RCC 7860 (cell line): Measurements from ENCODE around the gene MRPL9.

ENCODE experiments used
- DNase-seq: peaks from one replicate; pipeline ENCODE4 v3.0.0-alpha.2; 2015; ENCODE audit warnings: low spot score
- FAIRE-seq: peaks from 2 replicates; lab custom pipeline; 2012; peaks lifted over from hg19 to GRCh38; lab: Jason Lieb, UNC

MRPL9 gene

DNA sequence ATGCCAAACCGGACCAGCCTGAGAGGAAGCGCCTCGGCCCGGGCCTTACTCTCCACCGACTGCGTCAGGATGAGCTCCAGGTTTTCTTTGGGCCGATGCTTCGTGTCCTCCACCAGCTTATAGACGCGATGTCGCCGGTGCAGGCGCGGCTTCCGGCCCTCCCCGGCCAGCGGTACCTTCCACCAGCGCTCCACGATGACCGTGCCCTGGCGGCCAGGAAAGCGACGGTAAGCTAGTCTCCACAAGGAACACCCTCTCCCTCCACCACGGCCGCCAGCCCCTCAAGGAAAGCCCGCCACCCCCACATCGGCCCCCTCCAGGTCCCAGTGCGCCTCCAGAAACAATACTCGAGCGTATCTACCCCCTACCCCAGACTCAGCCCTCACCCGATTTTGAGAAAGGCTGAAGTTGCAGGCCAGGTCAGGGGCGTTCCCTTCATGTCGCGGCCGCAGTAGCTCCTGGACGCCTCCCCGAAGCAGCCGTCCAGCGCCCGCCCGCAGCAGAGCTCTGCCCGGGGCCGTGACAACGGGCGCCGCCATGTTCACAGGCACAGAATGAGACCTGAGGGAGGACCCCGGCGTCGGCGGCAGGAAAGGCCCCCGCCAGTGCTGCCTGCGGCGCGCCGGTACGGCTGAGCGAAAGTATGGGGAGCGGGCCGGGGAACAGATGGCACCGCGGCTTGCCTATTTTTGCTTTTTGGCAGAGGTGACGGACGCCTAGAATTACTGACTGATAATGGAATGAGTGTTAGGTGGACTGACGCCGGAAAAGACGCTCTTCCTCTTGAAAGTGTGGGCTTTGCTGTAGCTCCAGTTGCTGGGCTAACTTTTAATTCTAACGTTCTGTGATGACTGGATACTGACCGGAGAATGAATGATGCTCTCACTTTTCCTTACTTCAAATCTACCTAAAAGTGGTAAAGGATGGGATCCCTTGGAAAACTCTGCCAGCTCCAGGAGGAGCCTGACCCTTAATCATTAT, at the start of gene MRPL9:
MRPL9 (minus strand) TSS at position 556 of the 981 bp plus-strand sequence; CDS start at position 539, 17 bp downstream.
- peak; percentile 64 for DNase-seq
- no peak for FAIRE-seq

DNA sequence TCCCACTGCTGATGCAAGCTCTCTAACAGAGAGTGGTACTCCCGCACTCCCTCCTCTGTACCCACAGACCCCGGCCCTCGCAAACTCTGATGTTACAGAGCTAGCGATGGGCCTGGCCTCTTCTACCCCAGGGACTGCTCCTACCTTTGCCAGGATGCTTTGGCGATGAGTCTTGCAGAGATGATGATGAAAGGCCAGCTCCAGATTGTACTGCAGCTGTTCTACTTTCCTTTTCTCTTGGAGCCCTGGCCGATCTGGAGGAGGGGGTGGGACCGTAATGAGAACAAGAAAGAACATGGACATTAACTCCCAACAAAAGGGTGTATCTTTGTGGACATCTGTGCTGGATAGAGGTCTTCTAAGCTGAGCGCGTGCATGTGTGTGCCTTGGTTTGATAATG, 47.9 kb upstream of the MRPL9 start:
- DNase-seq, result no peak
- no peak for FAIRE-seq

DNA sequence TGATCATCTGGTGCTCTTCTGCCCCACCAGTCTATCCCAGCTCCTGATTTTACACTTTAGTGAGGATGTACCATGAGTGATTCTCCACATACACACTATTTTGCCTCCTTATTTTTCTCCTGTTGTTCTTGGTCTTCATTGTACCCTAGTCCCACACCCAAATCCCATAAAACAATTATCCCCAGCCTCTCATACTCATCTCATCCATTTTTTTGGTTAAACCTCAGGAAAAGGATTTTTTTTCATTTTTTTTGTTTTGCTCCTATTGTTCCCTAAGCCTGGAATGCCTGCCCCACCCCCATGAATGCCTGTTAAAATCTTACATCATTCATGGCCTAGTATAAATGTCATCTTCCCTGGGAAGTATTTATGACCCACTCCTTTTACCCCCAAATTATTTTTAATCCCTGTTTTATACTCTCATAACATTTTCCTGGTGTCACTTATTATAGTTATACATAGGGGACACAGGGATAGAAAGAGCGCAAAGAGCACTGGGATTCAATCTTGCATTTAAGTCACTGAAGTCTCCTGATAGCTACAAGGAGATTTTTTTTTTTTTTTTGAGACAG, 46.8 kb upstream of the MRPL9 start:
- no peak for FAIRE-seq

DNA sequence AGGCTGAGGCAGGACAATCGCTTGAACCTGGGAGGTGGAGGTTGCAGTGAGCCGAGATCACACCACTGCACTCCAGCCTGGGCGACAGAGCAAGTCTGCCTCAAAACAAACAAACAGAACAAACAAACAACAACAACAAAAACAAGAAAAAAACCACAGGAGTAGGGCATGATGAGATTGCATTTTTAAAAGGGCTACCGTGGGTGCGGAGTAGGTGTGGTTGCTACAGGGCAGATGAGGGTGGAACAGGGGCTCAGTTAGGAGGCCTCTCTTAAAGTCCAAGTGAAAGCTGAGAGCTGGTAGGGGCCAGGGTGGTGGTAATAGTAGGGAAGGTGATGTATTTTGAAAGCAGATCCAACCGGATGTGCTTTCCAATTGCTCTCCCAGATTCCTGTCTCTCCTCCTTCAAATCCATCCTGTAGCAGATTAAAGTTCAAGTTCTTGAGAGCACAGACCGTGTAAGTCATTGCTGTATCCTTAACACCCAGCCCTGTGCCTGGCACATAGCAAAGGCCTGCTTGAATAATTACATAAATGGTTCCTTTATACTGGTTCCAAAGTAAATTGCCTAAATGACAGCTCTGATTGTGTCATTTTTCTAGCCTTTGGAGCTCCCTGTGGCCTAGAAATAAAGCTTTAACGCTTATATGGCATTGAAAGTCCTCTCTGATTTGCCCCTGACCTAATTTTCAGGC, 46.1 kb upstream of the MRPL9 start:
- DNase-seq, result no peak
- FAIRE-seq, result no peak

More for the DNA sequence above, 46.8 kb upstream of the MRPL9 start:
- DNase-seq, result no peak

DNA sequence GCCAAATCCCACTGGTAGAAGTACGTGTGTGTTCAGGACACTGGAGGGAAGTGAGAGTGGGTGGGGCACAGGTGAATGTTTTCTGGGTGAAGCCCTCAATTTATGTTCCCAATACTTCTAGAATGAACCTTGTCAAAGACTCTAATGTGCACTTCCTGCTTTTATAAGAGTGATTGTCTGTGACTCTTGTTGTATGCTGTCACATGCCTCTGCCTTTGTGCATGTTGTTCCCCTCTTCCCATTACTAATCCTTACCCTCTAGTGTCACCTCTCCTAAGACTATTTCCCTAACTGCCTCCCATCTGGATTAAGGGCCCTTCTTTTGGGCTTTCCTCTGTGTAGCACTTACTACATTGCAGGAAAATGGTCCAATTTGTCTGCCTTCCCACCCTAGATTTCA, 44.5 kb upstream of the MRPL9 start:
- FAIRE-seq (no peak), DNase-seq (no peak)

DNA sequence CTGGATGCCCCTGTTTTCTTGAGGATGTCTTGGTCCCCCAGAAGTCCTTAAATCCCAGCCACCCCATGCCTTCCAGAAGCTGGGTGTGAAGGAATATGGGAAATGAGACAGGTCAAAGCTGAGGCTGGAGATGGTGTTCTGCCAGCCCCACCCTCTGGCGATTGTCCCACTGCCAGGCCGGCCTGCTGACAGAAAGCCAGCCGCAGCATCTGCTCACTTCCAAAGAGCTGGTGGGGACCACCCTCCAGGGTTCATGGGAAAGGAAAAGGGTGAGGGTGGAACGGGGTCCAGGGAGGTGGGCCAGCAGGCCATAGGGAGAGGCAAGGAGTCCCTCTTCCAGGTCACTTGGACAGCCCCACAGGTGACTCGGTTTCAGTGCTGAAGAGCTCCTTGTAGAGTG, 43.8 kb upstream of the MRPL9 start:
- FAIRE-seq (no peak), DNase-seq (no peak)

DNA sequence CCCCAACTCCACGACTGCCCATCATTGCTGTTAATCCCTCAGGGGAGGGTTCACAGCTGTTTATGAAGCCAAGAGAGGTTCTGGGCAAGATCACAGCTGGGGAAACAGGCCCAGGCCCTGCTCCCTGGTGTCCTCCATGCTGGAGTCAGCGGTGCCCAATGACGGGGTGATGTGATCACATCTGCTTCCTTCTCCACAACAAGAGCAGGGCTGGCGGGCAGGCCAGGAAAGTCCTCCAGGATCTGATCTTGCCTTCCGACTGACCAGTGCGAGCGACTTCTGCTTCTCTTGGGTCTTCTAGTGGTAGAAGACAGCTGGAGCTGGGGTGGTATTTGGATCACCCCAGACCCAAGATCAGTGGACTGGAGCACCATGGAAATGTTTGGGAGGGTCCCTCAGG, 42.9 kb upstream of the MRPL9 start:
- DNase-seq (no peak), FAIRE-seq (no peak)

DNA sequence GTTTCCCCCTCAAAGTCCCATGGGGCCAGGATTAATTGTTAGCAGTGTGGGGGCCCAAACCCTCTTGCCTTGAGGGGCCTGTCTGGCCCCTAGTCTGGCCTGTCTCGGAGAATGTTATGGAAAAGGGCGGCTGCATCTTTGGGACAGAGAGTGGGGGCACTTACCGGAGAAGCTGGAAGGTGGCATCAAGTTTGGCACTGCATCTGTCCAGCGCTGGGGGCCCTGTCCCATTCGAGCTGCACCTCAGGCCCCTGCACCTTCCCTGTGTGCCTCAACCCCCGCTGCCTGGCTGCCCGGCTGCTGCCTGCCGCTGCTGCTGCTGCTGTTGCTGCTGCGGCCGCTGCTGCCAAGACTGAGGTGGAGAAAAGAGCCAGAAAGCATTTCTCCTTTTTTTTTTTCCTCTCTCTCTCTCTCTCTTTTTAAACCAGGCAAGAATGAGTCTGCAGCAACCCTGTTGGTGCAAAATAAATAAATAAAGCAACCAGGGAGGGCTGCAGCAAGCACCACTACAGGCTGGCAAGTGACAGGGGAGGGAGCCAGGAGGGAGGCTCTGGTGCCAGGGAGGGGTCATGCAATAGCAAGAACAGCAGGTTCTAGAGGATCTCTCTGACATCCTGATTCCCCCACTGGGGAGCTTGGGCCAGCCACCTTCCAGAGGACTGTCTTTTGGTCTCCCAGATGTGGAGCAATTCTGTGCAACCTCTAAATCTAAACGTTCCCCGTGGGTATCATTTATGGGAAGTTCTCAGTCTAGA, 41.9 kb upstream of the MRPL9 start, which contains the start of gene LINGO4:
LINGO4 (minus strand) TSS at position 354 of the 755 bp plus-strand sequence. CDS start 2,715 bp downstream, outside the sequence.
- FAIRE-seq, result no peak
- DNase-seq, result no peak

DNA sequence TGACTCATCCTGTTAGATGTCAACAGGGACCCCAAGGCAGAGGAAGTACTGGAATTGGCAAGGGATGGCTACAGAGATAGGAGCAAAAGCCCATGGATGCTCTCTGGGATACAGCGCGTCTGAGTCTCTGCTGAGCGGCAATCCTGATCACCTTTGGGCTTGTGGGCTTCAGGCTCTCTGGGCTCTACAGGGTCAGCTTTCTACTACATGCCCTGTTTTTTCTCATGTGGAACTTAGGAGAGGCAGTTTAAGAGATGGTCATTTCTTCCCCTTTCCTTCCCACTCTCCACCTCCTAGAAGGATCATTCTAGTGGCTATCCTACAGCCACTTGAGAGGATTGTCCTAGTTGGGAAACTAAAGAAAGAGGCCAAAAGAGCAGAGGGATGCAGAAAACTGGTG, 40.6 kb upstream of the MRPL9 start:
- DNase-seq, result no peak
- FAIRE-seq, result no peak

DNA sequence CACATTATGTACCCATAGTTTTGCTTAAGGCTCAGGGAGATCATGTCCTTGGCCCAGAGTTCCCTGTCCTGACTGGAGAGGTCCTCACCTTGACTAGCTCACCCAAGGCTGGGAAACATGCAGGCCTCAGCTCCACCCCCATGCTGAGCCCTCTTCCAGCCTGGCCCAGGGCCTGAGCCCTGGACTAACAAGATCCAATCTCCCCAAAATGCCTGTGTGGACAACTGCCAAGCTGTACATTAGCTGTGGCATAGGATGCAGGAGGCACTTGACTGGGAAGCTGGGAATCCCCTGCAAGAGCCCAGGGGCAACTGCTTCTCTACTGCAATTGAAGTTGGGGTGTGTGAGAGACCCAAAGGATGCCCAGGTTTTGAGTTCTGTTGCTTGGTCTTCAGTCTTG, 39.9 kb upstream of the MRPL9 start:
- no peak for FAIRE-seq
- DNase-seq, result no peak

DNA sequence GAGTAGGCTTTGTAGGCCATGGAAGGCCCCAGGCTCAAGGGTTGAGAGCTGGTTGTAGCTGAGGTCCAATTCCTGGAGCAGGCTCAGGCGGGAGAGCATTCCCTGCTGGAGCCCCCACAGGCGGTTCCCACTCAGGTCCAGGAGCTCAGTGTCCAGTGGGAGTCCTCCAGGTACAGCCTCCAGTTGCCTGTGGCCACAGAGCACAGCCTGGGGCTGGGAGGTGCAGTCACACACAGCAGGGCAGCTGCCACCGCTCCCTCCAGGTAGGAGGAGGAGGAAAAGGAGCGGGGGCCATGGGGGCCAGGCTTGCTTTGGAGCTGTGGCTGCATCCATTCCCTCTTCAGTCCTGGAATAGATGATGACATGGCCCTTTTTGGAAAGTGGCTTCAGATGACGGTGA, 39.1 kb upstream of the MRPL9 start:
- DNase-seq (no peak), FAIRE-seq (no peak)

DNA sequence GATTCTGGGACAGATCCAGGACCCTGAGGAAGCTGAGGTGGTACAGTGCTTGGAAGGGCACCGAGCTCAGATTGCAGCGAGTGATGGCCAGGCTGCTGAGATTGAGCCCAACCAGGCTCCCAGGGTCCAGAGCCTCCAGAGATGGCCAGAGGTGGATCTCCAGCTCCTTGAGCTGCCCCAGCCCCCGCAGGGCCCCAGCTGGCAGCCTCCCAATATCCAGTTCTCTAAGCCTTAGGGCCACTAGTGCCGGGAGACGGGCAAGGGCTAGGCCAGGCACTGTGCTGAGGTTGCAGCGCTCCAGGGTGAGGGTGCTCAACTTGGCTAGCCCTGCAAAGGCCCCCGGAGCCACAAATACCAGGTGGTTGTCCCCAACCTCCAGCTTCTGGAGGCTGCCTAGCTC, 38.5 kb upstream of the MRPL9 start:
- FAIRE-seq, result no peak
- no peak for DNase-seq

DNA sequence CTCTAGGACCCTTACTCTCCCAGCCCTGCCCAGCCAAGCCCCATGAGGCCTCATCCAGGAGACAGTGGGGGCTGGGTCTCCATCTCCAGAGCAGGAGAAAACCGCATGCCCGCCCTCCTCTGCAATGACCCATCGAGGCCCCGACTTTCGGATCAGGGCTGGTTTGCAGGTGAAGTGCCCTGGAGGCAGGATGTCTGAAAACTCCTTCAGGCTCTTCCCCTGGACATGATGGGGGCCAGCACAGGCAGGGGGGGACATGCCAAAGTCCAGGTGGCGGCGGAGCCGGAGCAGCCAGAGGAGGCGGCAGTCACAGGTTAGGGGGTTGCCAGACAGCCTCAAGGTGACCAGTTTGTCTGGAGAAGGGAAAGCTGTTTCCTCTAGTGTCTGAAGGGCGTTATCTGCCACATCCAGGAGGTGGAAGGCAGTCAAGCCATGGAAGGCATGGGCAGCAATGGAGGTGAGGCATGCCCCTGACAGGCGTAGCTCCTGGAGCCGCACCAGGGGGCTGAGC, 38.1 kb upstream of the MRPL9 start:
- no peak for DNase-seq
- no peak for FAIRE-seq

DNA sequence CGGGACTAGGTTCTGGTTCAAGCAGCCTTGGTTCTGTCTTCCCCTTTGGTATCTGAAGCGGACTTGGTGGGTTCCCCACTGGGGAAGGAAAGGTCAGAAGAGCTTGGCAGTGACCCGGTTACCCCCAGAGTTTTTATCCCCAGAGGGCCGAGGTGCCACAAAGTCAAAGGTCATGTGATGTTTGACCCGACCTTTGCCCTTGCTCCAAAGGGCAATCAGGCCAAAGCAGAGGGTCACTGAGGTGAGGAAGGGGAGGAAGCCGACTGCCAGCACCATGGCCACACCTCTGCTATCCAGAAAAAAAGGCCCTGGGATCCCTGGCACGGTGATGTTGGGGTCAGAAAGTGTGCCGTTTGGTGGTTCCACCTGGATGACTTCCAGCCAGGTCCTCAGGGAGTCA, 37.5 kb upstream of the MRPL9 start:
- DNase-seq, result no peak
- FAIRE-seq, result no peak

DNA sequence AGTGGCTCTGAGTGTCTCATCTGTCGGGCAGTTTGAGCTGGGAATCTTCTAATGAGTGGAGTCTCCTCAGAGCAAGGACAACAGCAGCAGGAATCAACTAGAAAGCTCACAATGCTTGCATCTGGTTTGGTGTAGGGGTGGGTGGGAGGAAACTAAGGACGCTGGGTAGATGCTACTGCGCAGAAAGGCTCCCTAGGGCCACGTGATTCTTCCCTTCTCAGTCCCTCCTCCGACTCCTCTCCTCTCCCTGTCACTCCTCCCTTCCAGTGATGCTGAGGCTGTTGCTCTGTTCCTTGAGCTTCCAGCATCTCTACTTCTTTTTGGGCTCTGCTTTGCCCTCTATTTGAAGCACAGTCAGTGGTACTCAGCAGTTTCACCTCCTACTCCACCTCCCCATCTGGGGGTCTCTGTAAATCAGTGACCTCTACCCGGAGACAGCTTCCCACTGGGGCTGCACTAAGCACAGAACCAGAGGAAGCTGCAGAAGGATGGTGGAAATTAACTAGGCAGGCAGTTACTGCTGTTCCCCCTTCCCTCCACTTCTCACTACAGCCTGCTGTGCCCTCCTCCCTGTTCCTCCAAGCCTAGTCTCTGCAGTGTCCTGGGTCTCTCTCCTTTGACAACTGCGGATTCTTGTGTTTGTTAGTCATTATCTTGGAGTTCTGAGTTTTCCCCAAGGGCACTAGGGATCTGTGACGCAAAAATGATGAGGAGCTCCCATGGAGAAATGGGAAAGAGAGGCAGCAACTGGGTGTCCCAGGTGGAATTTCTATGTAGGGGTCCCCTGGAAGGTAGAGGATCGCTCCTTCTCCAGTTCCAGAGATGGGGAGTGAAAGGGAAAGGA, 36.1 kb upstream of the MRPL9 start:
- FAIRE-seq (no peak), DNase-seq (no peak)

DNA sequence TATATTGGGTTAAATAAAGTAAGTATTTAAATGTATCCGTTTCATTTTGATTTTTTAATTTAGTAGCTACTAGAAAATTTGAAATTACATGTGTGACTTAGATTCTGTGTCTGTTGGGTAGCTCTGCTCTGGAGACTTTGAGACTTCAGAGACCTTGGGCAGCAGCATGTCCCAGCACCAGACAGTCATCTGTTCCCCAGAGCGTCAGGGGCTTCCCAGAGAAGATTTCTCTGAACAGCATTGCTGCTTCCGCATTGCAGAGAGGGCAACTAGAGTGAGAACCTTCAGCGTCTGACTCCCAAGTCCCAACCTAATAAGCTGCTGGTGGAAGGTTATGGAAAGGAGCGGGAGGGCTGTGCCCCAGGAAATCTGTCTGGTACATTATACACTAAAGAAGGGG, 35.3 kb upstream of the MRPL9 start:
- no peak for FAIRE-seq

DNA sequence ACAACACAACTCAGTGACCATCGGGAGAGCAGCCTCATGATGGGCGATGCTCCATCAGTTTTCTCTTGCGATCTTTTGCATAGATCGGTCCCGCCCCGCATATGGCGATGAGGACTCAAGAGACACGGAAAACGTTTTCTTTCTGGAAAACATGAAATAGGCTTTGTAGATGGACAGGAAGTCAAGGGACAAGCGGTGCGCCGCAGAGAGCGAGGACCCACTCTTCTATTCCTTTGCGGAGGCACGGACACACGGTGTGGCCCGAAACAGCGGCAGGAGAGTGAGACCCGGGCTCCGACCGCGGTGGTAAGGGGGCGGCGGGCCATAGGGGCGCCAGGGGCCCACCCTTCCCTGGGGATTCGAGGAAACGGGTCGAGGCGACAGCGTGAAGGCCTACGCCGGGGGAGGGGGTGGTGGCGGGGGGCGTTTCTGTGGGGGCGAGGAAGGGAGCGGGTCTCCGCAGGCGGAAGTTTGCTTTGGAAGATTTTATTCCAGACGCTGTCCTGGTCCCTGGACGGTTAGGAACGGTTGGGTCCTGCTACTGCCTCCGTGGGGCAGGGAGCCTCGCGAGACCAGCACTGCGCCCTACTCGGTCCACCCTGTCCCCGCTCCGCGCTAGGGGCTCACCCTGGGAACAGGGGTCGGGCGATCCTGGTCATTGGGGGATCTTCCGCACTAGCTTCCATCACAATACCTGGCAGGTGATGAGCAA, 27.8 kb upstream of the MRPL9 start:
- FAIRE-seq (no peak), DNase-seq (no peak)

More for the DNA sequence above, 35.3 kb upstream of the MRPL9 start:
- no peak for DNase-seq

DNA sequence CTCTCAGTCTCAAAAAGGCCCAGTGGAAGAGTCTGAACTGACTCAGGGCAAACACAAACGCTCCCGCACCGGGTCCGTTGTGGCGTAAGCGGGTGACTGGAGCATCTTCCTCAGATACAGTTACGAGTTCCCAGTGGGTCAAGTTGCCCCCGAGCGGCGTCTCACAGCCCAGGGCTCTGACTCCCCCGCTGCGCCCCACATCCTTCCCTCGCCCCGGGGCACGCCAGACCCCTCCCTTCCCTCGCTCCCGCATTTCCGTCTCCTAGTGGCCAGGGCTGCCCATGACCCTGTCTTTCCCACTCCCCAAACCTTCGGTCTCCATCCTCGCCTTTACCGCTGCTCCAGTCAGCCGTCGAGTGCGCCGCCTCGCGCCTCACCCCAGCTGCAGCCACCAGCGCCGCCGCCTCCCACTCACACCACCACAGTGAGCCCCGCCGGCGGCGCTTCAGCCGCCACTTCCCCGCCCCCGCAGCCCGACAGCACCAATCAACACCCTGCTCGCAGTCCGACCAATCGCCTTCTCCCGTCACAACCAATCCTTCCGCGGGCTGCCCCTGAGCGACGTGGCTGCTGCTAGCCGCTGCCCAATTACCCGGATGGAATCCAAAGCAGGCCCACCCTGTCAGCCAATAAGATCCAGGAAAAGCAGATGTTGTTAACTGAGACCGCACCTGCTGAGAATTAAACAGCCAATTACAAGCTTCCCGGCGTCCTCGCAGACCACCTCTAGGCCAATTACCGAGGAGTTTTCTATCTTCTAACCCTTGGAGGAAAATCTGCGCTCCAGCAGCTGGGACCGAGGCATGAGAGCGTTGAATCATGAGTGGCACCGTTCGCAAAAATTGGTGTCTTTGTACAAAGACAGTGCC, 27.0 kb upstream of the MRPL9 start, which contains the start of gene TDRKH:
TDRKH (minus strand) TSS at position 430 of the 869 bp plus-strand sequence. CDS start 7,478 bp downstream, outside the sequence.
- peak; percentile 96 for FAIRE-seq

More for the DNA sequence above, 27.0 kb upstream of the MRPL9 start, which contains the start of gene TDRKH:
- peak; percentile 99 for DNase-seq
